ENCODE data around the gene PARM1.
"Not testable (repeated sequence)": the region's sequence is repeated elsewhere in the genome, so short reads cannot be mapped to it uniquely, and the experiment has no call there.

Gene PARM1

GRCh38 chr4:74994436-74994835 lies 61.5 kb downstream of the PARM1 start:
- not testable (repeated sequence) for DNase-seq

- no peak for DNase-seq
Observed at GRCh38 chr4:74996996-74997395, 64.1 kb downstream of the PARM1 start.

GRCh38 chr4:74997948-74998729 lies 65.2 kb downstream of the PARM1 start:
- DNase-seq, result no peak

- DNase-seq, result no peak
Observed at GRCh38 chr4:74999714-75000309, 66.9 kb downstream of the PARM1 start.

GRCh38 chr4:75001871-75002270 lies 69.0 kb downstream of the PARM1 start:
- no peak for DNase-seq

- no peak for DNase-seq
Observed at GRCh38 chr4:75002381-75002780, 69.5 kb downstream of the PARM1 start.

GRCh38 chr4:75003979-75004378 lies 71.1 kb downstream of the PARM1 start:
- no peak for DNase-seq

- DNase-seq, result no peak
Observed at GRCh38 chr4:75004755-75005668, 72.1 kb downstream of the PARM1 start.

GRCh38 chr4:75005727-75006126 lies 72.8 kb downstream of the PARM1 start:
- DNase-seq, result no peak

GRCh38 chr4:75007891-75008290 lies 75.0 kb downstream of the PARM1 start:
- DNase-seq, result no peak

GRCh38 chr4:75009138-75009537 lies 76.2 kb downstream of the PARM1 start:
- DNase-seq, result no peak

GRCh38 chr4:75011131-75011795 lies 78.3 kb downstream of the PARM1 start:
- DNase-seq, result no peak

- DNase-seq, result no peak
Observed at GRCh38 chr4:75015627-75016026, 82.7 kb downstream of the PARM1 start.

- no peak for DNase-seq
Observed at GRCh38 chr4:75016472-75016871, 83.6 kb downstream of the PARM1 start.

GRCh38 chr4:75018811-75019479 lies 86.0 kb downstream of the PARM1 start:
- DNase-seq, result no peak

- DNase-seq, result no peak
Observed at GRCh38 chr4:75025431-75025830, 92.5 kb downstream of the PARM1 start.

GRCh38 chr4:75028196-75028854 lies 95.4 kb downstream of the PARM1 start:
- no peak for DNase-seq

GRCh38 chr4:75030028-75030427 lies 97.1 kb downstream of the PARM1 start:
- no peak for DNase-seq

- DNase-seq, result no peak
Observed at GRCh38 chr4:75030649-75031235, 97.8 kb downstream of the PARM1 start.

- no peak for DNase-seq
Observed at GRCh38 chr4:75031775-75032174, 98.9 kb downstream of the PARM1 start.

- DNase-seq, result no peak
Observed at GRCh38 chr4:75034523-75034922, 101.6 kb downstream of the PARM1 start.

- no peak for DNase-seq
Observed at GRCh38 chr4:75035321-75035720, 102.4 kb downstream of the PARM1 start.
